ENCODE data around the gene CDHR3. TPM values are rescaled to one million over a fixed set of nuclear protein-coding genes. Genes with fewer than 3 reads are reported as not detected.

Gene CDHR3
- total and polyA plus RNA-seq, 10 of the 15 experiments (the other 5 are each of a cell fraction or from before 2014, with no cell fraction given): 0.06 to 0.11 TPM; not detected in 8

- ChIA-PET RAD21 (ENCODE audit: unreplicated experiment) (no interaction called here), CTCF (no interaction called here), SMC1A (ENCODE audit: uncharacterized antibody, unreplicated experiment) (interaction anchor here (1.3 kb wide), 1 partner anchor 177 kb away, joined by 3 read pairs; no protein-coding TSS in a partner anchor), POLR2A (no interaction called here)
- in situ Hi-C loops (cut with MboI): no loop called here
- Histone ChIP-seq H3K4me1 (ENCODE audit: control insufficient read depth, insufficient read depth, low read length) (no peaks in the 10 kb centered on the region), H3K79me2 (ENCODE audit: control insufficient read depth, insufficient read depth, low read length) (no peaks in the 10 kb centered on the region), H3K27me3 (replicated peaks in 1 of 2; ENCODE audit: control insufficient read depth in 2 of 2, insufficient read depth in 2 of 2, low read length in 1 of 2) (no peaks in the 10 kb centered on the region), H3K9me3 (replicated peaks; ENCODE audit: control insufficient read depth, insufficient read depth, low read length) (no peaks in the 10 kb centered on the region), H3K36me3 (ENCODE audit: control insufficient read depth in 2 of 2, insufficient read depth in 2 of 2, low read length in 1 of 2) (no peaks in the 10 kb centered on the region), H2AFZ (ENCODE audit: control insufficient read depth, low read depth, low read length) (no peak overlapping the region), H3K4me2 (ENCODE audit: control insufficient read depth, insufficient read depth) (no peak overlapping the region), H3K27ac (ENCODE audit: control insufficient read depth, insufficient read depth) (no peak overlapping the region), H4K20me1 (ENCODE audit: control insufficient read depth, insufficient read depth) (no peaks in the 10 kb centered on the region), H3K4me3 (no peak overlapping the region), H3K9ac (ENCODE audit: control insufficient read depth, insufficient read depth, low read length) (no peak overlapping the region)
- ATAC-seq: no peak
- intact Hi-C loops (cut with micrococcal nuclease; ENCODE audit: unreplicated experiment): no loop called here
- 22% methylated on average over 3 of the region's 3 CpGs for WGBS (ENCODE audit: insufficient coverage, insufficient replicate concordance, low lambda C conversion rate, missing lambda C conversion rate)
- no peak for FAIRE-seq
- DNase-seq (ENCODE audit: low read depth, low spot score): no peak
- BruUV-seq (replicated peaks): no TSS peak
- TF ChIP-seq MYC (IDR thresholded peaks at IDR 0.05; ENCODE audit: insufficient read depth, insufficient read length, insufficient replicate concordance, low read length, severe bottlenecking) (no peak), SREBF2 (IDR thresholded peaks at IDR 0.05; ENCODE audit: low read length) (no peak), SKIL (IDR thresholded peaks at IDR 0.05; ENCODE audit: low read depth, poor library complexity, severe bottlenecking) (no peak), IRF3 (IDR thresholded peaks at IDR 0.05) (no peak), HCFC1 (IDR thresholded peaks at IDR 0.05; ENCODE audit: low read length) (no peak), MEF2B (IDR thresholded peaks at IDR 0.05; ENCODE audit: partially characterized antibody, poor library complexity, severe bottlenecking) (no peak), CHD1 (IDR thresholded peaks at IDR 0.05; ENCODE audit: low read depth, low read length) (no peak), MAX (IDR thresholded peaks at IDR 0.05; ENCODE audit: low read depth, low read length) (no peak), PAX8 (IDR thresholded peaks at IDR 0.05) (no peak), JUND (IDR thresholded peaks at IDR 0.05; ENCODE audit: low read depth, low read length) (no peak), USF2 (IDR thresholded peaks at IDR 0.05; ENCODE audit: borderline replicate concordance, low read depth, low read length) (no peak), ZNF24 (IDR thresholded peaks at IDR 0.05) (no peak), TCF3 (IDR thresholded peaks at IDR 0.05; ENCODE audit: borderline replicate concordance, insufficient read depth, low read depth, low read length) (no peak)
- TF ChIP-seq, protein P1, sequence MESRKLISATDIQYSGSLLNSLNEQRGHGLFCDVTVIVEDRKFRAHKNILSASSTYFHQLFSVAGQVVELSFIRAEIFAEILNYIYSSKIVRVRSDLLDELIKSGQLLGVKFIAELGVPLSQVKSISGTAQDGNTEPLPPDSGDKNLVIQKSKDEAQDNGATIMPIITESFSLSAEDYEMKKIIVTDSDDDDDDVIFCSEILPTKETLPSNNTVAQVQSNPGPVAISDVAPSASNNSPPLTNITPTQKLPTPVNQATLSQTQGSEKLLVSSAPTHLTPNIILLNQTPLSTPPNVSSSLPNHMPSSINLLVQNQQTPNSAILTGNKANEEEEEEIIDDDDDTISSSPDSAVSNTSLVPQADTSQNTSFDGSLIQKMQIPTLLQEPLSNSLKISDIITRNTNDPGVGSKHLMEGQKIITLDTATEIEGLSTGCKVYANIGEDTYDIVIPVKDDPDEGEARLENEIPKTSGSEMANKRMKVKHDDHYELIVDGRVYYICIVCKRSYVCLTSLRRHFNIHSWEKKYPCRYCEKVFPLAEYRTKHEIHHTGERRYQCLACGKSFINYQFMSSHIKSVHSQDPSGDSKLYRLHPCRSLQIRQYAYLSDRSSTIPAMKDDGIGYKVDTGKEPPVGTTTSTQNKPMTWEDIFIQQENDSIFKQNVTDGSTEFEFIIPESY (IDR thresholded peaks at IDR 0.05): no peak
Observed at GRCh38 chr7:105937411-105937810, 25.7 kb upstream of the CDHR3 start.

All from GM12878 (cell line).